HCT116 (cell line): Measurements from ENCODE around the gene KCNJ1. TPM values are rescaled to one million over a fixed set of nuclear protein-coding genes. Genes with fewer than 3 reads are reported as not detected.

ENCODE experiments used
- ATAC-seq: fragments of 200-7000 bp; cut with Tn5 transposase; 2 replicates; pipeline ENCODE4 v1.9.1; 2020; ENCODE audit warnings: mild to moderate bottlenecking, moderate library complexity
- BruUV-seq: library from RNA; stranded (reverse); fragments of 400-500 nt; replicated peaks from 2 replicates; lab custom pipeline; 2021; lab: Mats Ljungman, UMichigan
- CTCF ChIA-PET: fragments of 300-600 bp; sonication (Branson Sonifier 250); formaldehyde crosslinking; loops from one replicate; lab custom pipeline; 2021; ENCODE audit warnings: antibody characterized with exemption; lab: Charles Lee
- POLR2A ChIA-PET: fragments of 300-600, 350-600 bp; sonication (Branson Sonifier 250); formaldehyde crosslinking; loops from one replicate; lab custom pipeline; 2021; ENCODE audit warnings: antibody characterized with exemption; lab: Charles Lee
- RAD21 ChIA-PET, 2 experiments: fragments of 300-600 bp; sonication (Branson Sonifier 250); formaldehyde crosslinking; loops; one replicate each; lab custom pipeline; 2023; ENCODE audit warnings: low total read pairs in 2 of 2; ENCODE audit not compliant: uncharacterized antibody in 2 of 2, unreplicated experiment in 2 of 2, low non-redundant PET in 1 of 2; lab: Charles Lee
- DNase-seq: peaks from one replicate; pipeline ENCODE4 v3.0.0-alpha.2; 2010; ENCODE audit warnings: low read depth, low spot score
- H2AFZ ChIP-seq: fragments of 200-600 bp; shearing (Covaris generic), sonication (generic); 2 replicates; pipeline ENCODE4 v1.6.1; 2017; ENCODE audit warnings: low read depth, mixed run types, mixed read lengths, antibody characterized with exemption, low read length; ENCODE audit not compliant: poor library complexity, severe bottlenecking
- H3K27ac ChIP-seq: 2 replicates; pipeline ENCODE4 v1.5.1; 2012; ENCODE audit warnings: low read depth, low read length
- H3K27me3 ChIP-seq: fragments of 200-600 bp; sonication (generic); 2 replicates; pipeline ENCODE4 v1.6.1; 2016; ENCODE audit warnings: mixed run types, low read length, mixed read lengths; ENCODE audit not compliant: insufficient read depth
- H3K36me3 ChIP-seq, 2 experiments: fragments of 200-500 bp in 1 of 2; fragments of 200-600 bp in 1 of 2; sonication (Bioruptor generic) in 1 of 2; sonication (generic) in 1 of 2; 2 replicates each; pipeline versions ENCODE4 v1.5.1 to v1.6.1; 2014 to 2016; ENCODE audit warnings: low read length in 2 of 2, inconsistent platforms in 1 of 2, mixed read lengths in 1 of 2, mixed run types in 1 of 2; ENCODE audit not compliant: insufficient read depth in 2 of 2, control insufficient read depth in 1 of 2
- H3K4me1 ChIP-seq, 2 experiments: fragments of 200-600 bp in 1 of 2; sonication (generic) in 1 of 2; 2 replicates each; pipeline versions ENCODE4 v1.5.1 to v1.6.1; 2012 to 2017; ENCODE audit warnings: low read length in 2 of 2, inconsistent platforms in 1 of 2, mild to moderate bottlenecking in 1 of 2, mixed read lengths in 1 of 2, mixed run types in 1 of 2, moderate library complexity in 1 of 2; ENCODE audit not compliant: insufficient read depth in 2 of 2, control insufficient read depth in 1 of 2
- H3K4me2 ChIP-seq: fragments of 200-600 bp; sonication (generic); 2 replicates; pipeline ENCODE4 v1.6.1; 2017; ENCODE audit warnings: mixed run types, low read length, mixed read lengths
- H3K4me3 ChIP-seq, 2 experiments: fragments of 200-600 bp in 1 of 2; sonication (generic) in 1 of 2; replicated peaks in 1 of 2; 2 replicates each; pipeline ENCODE4 v1.5.1; 2011 to 2016; ENCODE audit warnings: low read length in 2 of 2, control low read depth in 1 of 2, low read depth in 1 of 2, mild to moderate bottlenecking in 1 of 2, mixed read lengths in 1 of 2, mixed run types in 1 of 2
- H3K79me2 ChIP-seq: fragments of 200-600 bp; sonication (generic); 2 replicates; pipeline ENCODE4 v1.6.1; 2017; ENCODE audit warnings: mild to moderate bottlenecking, mixed run types, low read length, moderate library complexity, mixed read lengths; ENCODE audit not compliant: insufficient read depth
- H3K9ac ChIP-seq: fragments of 200-600 bp; sonication (generic); 2 replicates; pipeline ENCODE4 v1.6.1; 2016; ENCODE audit warnings: low read length, mixed read lengths
- H3K9me2 ChIP-seq: fragments of 200-600 bp; sonication (generic), shearing (Covaris generic); 2 replicates; pipeline ENCODE4 v1.6.1; 2017; ENCODE audit warnings: mixed run types, mild to moderate bottlenecking, moderate library complexity; ENCODE audit not compliant: insufficient read depth
- H3K9me3 ChIP-seq, 2 experiments: fragments of 200-500 bp in 1 of 2; fragments of 200-600 bp in 1 of 2; sonication (Bioruptor generic) in 1 of 2; sonication (generic) in 1 of 2; 2 replicates each; pipeline ENCODE4 v1.6.1; 2014 to 2017; ENCODE audit warnings: low read length in 2 of 2, mixed read lengths in 2 of 2, inconsistent platforms in 1 of 2, low read depth in 1 of 2, mild to moderate bottlenecking in 1 of 2, mixed run types in 1 of 2, moderate library complexity in 1 of 2; ENCODE audit not compliant: control insufficient read depth in 1 of 2, insufficient read depth in 1 of 2
- H4K20me1 ChIP-seq: fragments of 200-600 bp; sonication (generic), shearing (Covaris generic); 2 replicates; pipeline ENCODE4 v1.6.1; 2017; ENCODE audit warnings: mixed run types, mild to moderate bottlenecking, moderate library complexity; ENCODE audit not compliant: insufficient read depth
- CBX3 ChIP-seq: IDR thresholded peaks from 2 replicates; pipeline ENCODE4 v1.6.1; 2012; ENCODE audit warnings: low read depth
- CEBPB ChIP-seq: IDR thresholded peaks from 2 replicates; pipeline ENCODE4 v1.6.1; 2012; ENCODE audit warnings: low read depth
- CTCF ChIP-seq, 3 experiments: fragments of 200-600 bp in 1 of 3; sonication (generic) in 1 of 3; IDR thresholded peaks in 2 of 3; conservative IDR thresholded peaks in 1 of 3; 2 replicates each; pipeline ENCODE4 v1.5.1; 2012 to 2017; ENCODE audit warnings: low read depth in 2 of 3, low read length in 2 of 3, antibody characterized with exemption in 1 of 3, borderline replicate concordance in 1 of 3, control low read depth in 1 of 3, mild to moderate bottlenecking in 1 of 3, mixed read lengths in 1 of 3, mixed run types in 1 of 3, moderate library complexity in 1 of 3; ENCODE audit not compliant: insufficient read depth in 1 of 3
- EGR1 ChIP-seq: IDR thresholded peaks from 2 replicates; pipeline ENCODE4 v1.6.1; 2012; ENCODE audit warnings: low read depth
- EZH2phosphoT487 ChIP-seq: fragments of 200-600 bp; IDR thresholded peaks from 2 replicates; pipeline ENCODE4 v1.6.1; 2018; ENCODE audit warnings: antibody characterized with exemption, borderline replicate concordance
- JUND ChIP-seq: IDR thresholded peaks from 2 replicates; pipeline ENCODE4 v1.6.1; 2012
- MAX ChIP-seq: IDR thresholded peaks from 2 replicates; pipeline ENCODE4 v1.6.1; 2012
- POLR2AphosphoS5 ChIP-seq: IDR thresholded peaks from 2 replicates; pipeline ENCODE4 v1.6.1; 2011; ENCODE audit warnings: mild to moderate bottlenecking, low read depth, low read length, moderate library complexity
- SIN3A ChIP-seq: IDR thresholded peaks from 2 replicates; pipeline ENCODE4 v1.6.1; 2012; ENCODE audit warnings: low read depth
- SP1 ChIP-seq: IDR thresholded peaks from 2 replicates; pipeline ENCODE4 v1.6.1; 2012; ENCODE audit warnings: low read depth
- TCF7L2 ChIP-seq: IDR thresholded peaks from 2 replicates; pipeline ENCODE4 v1.7.0; 2011; ENCODE audit warnings: borderline replicate concordance, inconsistent platforms; ENCODE audit not compliant: insufficient read depth, insufficient read length; ENCODE audit errors: extremely low read depth
- YY1 ChIP-seq: IDR thresholded peaks from 2 replicates; pipeline ENCODE4 v1.6.1; 2011; ENCODE audit warnings: low read length, low read depth, moderate library complexity, mild to moderate bottlenecking; ENCODE audit not compliant: insufficient replicate concordance; ENCODE audit errors: extremely low read depth
- ZBTB33 ChIP-seq: IDR thresholded peaks from 2 replicates; pipeline ENCODE4 v1.6.1; 2011; ENCODE audit warnings: mild to moderate bottlenecking, low read length, moderate library complexity; ENCODE audit not compliant: insufficient replicate concordance; ENCODE audit errors: extremely low read depth
- ZNF274 ChIP-seq: fragments of 200-500 bp; sonication (Bioruptor generic); IDR thresholded peaks from 2 replicates; pipeline ENCODE4 v1.6.1; 2014; ENCODE audit warnings: mild to moderate bottlenecking, low read depth, low read length, inconsistent platforms
- intact Hi-C: fragments of 100-400 bp; cut with micrococcal nuclease; formaldehyde crosslinking; loops from 2 replicates; pipeline ENCODE4 v1.10.0; 2022
- total RNA-seq: library from RNA; stranded (reverse); gene quantifications from one replicate; pipeline ENCODE4 v1.2.1, GENCODE V29; 2021; ENCODE audit not compliant: unreplicated experiment

KCNJ1 gene
- total RNA-seq, 1 experiment from 2014 or later = 0.15 TPM

GRCh38 chr11:128881221-128881620 lies 14.1 kb upstream of the KCNJ1 start:
- no TSS peak for BruUV-seq
- H2AFZ ChIP-seq = no peak overlapping the region
- H3K9me3 ChIP-seq = no peaks in the 10 kb centered on the region
- RAD21 ChIA-PET = no interaction called here
- POLR2A ChIA-PET = no interaction called here
- CTCF ChIA-PET = interaction anchor here (1.2 to 2.1 kb wide), 2 partner anchors 67 to 75 kb away, joined by 3 to 12 read pairs; no protein-coding TSS in a partner anchor
- H3K4me3 ChIP-seq = no peak overlapping the region
- H3K79me2 ChIP-seq = no peaks in the 10 kb centered on the region
- intact Hi-C loops = no loop called here
- no peak overlapping the region for H3K27ac ChIP-seq
- H3K36me3 ChIP-seq = no peaks in the 10 kb centered on the region
- TF ChIP-seq SP1 (no peak), CEBPB (no peak), ZNF274 (no peak), YY1 (no peak), JUND (no peak)
- no peaks in the 10 kb centered on the region for H3K9me2 ChIP-seq
- H4K20me1 ChIP-seq = no peaks in the 10 kb centered on the region
- H3K4me1 ChIP-seq = no peaks in the 10 kb centered on the region
- H3K27me3 ChIP-seq = no peaks in the 10 kb centered on the region
- no peak overlapping the region for H3K4me2 ChIP-seq
- no peak for DNase-seq
- no peak overlapping the region for H3K9ac ChIP-seq
- ATAC-seq = no peak

GRCh38 chr11:128879817-128880216 lies 12.7 kb upstream of the KCNJ1 start:
- RAD21 ChIA-PET = no interaction called here
- POLR2A ChIA-PET = no interaction called here
- Histone ChIP-seq H3K27me3 (peaks cover under 1% of the 10 kb centered on the region; the same call in 1 of the 2 replicates), H3K9me2 (no peaks in the 10 kb centered on the region), H3K9ac (no peak overlapping the region), H3K4me3 (no peak overlapping the region), H4K20me1 (no peaks in the 10 kb centered on the region), H3K27ac (no peak overlapping the region), H3K79me2 (no peaks in the 10 kb centered on the region), H3K4me1 (no peaks in the 10 kb centered on the region), H2AFZ (no peak overlapping the region), H3K9me3 (no peaks in the 10 kb centered on the region), H3K4me2 (no peak overlapping the region), H3K36me3 (no peaks in the 10 kb centered on the region)
- intact Hi-C loops = no loop called here
- no TSS peak for BruUV-seq
- no peak for TF ChIP-seq POLR2AphosphoS5
- no peak for TF ChIP-seq EGR1
- TF ChIP-seq SP1 = no peak
- no peak for TF ChIP-seq JUND
- no peak for TF ChIP-seq CBX3
- no peak for TF ChIP-seq ZBTB33
- TF ChIP-seq YY1 = no peak
- TF ChIP-seq CTCF (IDR thresholded peaks at IDR 0.05 in 2 of 3, conservative IDR thresholded peaks at IDR 0.05 in 1 of 3; ENCODE audit: borderline replicate concordance in 1 of 3, insufficient read depth in 1 of 3, low read depth in 2 of 3, low read length in 2 of 3) = no peak
- no peak for TF ChIP-seq MAX
- TF ChIP-seq SIN3A = no peak
- no peak for TF ChIP-seq EZH2phosphoT487
- TF ChIP-seq TCF7L2 = no peak
- no peak for TF ChIP-seq CEBPB
- CTCF ChIA-PET = no interaction called here
- DNase-seq = no peak
- no peak for ATAC-seq
